ENCODE results near the gene SERPINB6.
A peak's percentile ranks its signal among the peaks of the same experiment; 100 is the strongest.

The SERPINB6 gene

DNA sequence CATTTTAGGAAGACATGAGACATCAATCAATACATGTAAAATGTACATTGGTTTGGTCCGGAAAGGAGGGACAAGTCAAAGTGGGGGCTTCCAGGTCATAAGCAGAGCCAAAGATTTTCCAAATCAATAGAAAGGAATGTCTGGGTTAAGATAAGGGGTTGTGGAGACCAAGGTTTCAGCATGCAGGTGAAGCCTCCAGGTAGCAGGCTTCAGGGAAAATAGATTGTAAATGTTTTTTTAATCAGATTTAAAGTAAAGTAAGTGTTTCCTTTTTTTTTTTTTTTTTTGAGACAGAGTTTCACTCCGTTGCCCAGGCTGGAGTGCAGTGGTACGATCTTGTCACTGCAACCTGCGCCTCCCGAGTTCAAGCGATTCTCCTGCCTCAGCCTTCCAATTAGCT, 51.5 kb downstream of the SERPINB6 start:
- no peak for DNase-seq (ENCODE audit: low read depth)

DNA sequence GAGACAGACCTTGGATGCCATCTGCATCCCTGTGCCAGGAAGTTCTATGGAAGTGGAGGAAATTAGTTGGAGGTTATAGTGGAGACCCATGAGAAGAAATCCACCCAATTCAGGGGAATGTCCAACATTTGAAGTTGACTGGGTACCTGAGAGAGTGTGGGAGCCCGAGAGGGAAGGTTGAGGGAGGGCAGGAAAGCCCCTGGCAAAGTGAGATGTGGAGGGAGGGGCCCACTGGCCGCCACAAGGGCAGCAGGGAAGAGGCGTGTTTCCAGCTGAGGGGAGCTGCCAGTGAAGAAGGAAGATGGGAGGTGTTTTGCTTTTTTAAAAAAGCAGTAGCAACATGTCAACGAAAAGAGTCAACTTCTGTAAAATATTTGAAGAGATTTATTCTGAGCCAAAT, 52.0 kb downstream of the SERPINB6 start:
- TF ChIP-seq, protein P1, sequence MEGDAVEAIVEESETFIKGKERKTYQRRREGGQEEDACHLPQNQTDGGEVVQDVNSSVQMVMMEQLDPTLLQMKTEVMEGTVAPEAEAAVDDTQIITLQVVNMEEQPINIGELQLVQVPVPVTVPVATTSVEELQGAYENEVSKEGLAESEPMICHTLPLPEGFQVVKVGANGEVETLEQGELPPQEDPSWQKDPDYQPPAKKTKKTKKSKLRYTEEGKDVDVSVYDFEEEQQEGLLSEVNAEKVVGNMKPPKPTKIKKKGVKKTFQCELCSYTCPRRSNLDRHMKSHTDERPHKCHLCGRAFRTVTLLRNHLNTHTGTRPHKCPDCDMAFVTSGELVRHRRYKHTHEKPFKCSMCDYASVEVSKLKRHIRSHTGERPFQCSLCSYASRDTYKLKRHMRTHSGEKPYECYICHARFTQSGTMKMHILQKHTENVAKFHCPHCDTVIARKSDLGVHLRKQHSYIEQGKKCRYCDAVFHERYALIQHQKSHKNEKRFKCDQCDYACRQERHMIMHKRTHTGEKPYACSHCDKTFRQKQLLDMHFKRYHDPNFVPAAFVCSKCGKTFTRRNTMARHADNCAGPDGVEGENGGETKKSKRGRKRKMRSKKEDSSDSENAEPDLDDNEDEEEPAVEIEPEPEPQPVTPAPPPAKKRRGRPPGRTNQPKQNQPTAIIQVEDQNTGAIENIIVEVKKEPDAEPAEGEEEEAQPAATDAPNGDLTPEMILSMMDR (conservative IDR thresholded peaks at IDR 0.05; ENCODE audit: control insufficient read depth, insufficient read depth, low read depth, low read length) = no peak
- no peak for DNase-seq (ENCODE audit: low read depth)
- no peak overlapping the region for H3K4me3 ChIP-seq (ENCODE audit: control insufficient read depth, low read depth, low read length)

More for the DNA sequence above, 51.5 kb downstream of the SERPINB6 start:
- H3K4me3 ChIP-seq (ENCODE audit: control insufficient read depth, low read depth, low read length) = no peak overlapping the region
- TF ChIP-seq, protein P1 (conservative IDR thresholded peaks at IDR 0.05; ENCODE audit: control insufficient read depth, insufficient read depth, low read depth, low read length) = no peak

DNA sequence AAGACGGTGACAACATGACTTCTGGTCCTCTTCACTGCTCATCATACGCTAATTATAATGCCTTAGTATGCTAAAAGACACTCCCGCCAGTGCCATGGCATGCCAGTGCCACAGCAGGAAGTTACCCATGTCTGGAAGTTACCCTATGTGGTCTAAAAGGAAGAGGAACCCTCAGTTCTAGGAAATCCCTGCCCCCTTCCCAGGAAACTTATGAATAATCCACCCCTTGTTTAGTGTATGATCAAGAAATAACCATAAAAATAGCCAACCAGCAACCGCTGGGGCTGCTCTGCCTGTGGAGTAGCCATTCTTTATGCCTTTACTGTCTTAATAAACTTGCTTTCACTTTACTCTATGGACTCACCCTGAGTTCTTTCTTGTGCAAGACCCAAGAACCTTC, 52.4 kb downstream of the SERPINB6 start:
- DNase-seq (ENCODE audit: low read depth) = no peak
- H3K4me3 ChIP-seq (ENCODE audit: control insufficient read depth, low read depth, low read length) = no peak overlapping the region
- TF ChIP-seq, protein P1 (conservative IDR thresholded peaks at IDR 0.05; ENCODE audit: control insufficient read depth, insufficient read depth, low read depth, low read length) = no peak

DNA sequence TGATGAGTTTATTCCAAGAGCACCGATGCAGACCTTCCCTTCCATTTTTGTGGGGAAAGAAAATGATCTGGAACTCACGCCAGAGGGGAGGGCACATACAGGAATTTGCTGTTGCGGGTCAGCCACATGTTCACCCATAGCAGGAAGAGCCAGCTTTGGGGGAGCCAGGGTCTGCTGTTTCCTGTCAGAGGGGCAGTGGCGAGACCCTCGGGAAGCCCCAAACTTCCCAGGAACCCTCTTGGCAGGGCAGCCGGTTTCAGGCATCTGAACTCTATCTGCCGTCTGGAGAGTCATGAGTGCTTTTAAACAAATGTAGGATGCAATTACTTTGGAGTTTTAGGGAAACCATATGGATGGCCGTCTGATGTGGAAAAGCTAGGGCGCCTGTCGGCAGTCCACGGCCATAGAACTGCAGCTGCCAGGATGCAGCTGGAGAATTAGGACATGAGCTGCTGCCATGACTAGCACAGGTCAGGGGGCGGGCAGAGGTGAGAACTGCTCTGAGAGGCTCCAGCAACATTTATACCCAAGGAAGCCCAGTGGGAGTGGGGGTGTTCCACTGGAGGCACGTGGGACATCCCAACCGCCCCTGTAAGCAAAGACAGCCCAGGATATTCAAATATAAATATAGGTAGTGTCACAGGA, 53.4 kb downstream of the SERPINB6 start:
- H3K4me3 ChIP-seq (ENCODE audit: control insufficient read depth, low read depth, low read length) = no peak overlapping the region
- TF ChIP-seq, protein P1 (conservative IDR thresholded peaks at IDR 0.05; ENCODE audit: control insufficient read depth, insufficient read depth, low read depth, low read length) = no peak
- no peak for DNase-seq (ENCODE audit: low read depth)

DNA sequence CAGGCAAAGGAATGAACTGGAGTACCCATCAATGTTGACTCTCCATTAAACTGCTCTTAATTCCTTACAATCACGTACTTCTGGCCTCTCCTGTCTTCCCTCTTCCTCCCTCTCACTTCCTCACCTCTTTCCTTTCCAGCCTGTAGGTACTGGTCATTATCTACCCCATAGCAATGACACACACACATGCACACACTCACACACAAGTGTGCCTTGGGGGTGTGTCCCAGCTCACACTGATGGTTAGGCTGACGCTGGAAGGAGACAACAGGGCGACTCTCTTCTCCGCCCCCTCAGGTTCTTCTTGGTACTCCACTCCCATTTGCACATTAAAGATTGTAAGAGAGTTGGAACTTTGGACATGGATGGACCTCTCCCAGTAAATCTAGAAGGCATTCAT, 54.3 kb downstream of the SERPINB6 start:
- TF ChIP-seq, protein P1 (conservative IDR thresholded peaks at IDR 0.05; ENCODE audit: control insufficient read depth, insufficient read depth, low read depth, low read length) = peak; percentile 1
- DNase-seq (ENCODE audit: low read depth) = no peak

DNA sequence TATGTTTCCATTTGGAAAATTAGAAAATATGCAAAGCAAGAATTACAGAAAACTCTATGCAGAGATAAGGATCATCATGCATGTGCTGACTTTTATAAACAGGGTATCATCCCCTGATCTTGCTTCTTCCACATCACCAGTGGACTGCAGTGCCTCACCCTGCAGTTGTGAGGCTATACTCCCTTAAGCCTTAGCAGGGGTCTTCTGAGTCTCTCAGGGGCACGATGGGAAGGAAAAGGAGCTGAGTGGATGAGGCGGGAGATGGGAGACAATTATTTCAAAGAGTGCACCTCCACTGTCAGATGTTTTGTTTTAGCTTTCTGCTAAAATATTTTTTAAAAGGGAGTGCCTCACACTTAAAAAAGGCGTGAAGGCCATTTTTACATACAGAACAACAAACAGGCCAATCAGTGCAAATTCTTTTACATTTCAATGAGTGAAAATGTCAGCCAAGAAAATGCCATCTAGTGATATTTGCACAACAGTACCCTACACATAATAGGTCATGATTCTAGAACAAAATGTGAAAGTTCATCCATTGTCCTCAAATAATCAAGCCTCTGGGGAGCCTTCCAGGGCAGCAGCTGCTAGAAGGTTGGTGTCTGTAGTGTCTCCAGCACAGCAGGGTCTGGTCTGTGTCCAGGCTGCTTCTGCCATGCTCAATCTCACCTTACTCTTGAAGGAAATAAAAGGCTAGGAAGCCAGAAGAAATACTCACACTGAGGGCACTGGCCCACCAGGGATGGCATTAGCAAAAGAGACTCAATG, 55.0 kb downstream of the SERPINB6 start:
- DNase-seq (ENCODE audit: low read depth) = no peak
- no peak overlapping the region for H3K4me3 ChIP-seq (ENCODE audit: control insufficient read depth, low read depth, low read length)
- TF ChIP-seq, protein P1 (conservative IDR thresholded peaks at IDR 0.05; ENCODE audit: control insufficient read depth, insufficient read depth, low read depth, low read length) = no peak

More for the DNA sequence above, 54.3 kb downstream of the SERPINB6 start:
- no peak overlapping the region for H3K4me3 ChIP-seq (ENCODE audit: control insufficient read depth, low read depth, low read length)
